ENCODE data around the gene KIF24. TPM values are rescaled to one million over a fixed set of nuclear protein-coding genes. Genes with fewer than 3 reads are reported as not detected.
A peak's percentile ranks its signal among the peaks of the same experiment; 100 is the strongest.

Gene KIF24
- total RNA-seq, 4 donors from 2014 or later, result 0.42 to 1.5 (median 0.62) TPM

GRCh38 chr9:34347800-34348158, 18.7 kb upstream of the KIF24 start:
- Histone ChIP-seq H3K4me3 (no peak overlapping the region), H3K4me1 (peaks cover 13 to 50% (median 48%) of the 10 kb centered on the region in 4 donors), H3K9me3 (no peaks in the 10 kb centered on the region), H3K27me3 (no peaks in the 10 kb centered on the region), H3K27ac (replicated peaks in 1 of 4) (peak overlapping the region in 2 of 4 donors; percentile 67 to 77), H3K36me3 (peaks cover 0 to 20% (median 5%) of the 10 kb centered on the region in 4 donors)
- intact Hi-C loops (cut with DNase I), result no loop called here
- DNase-seq (ENCODE audit: extremely low spot score), result no peak
- TF ChIP-seq EP300 (IDR thresholded peaks at IDR 0.05) (no peak), POLR2A (IDR thresholded peaks at IDR 0.05; ENCODE audit: low read depth) (no peak), POLR2AphosphoS5 (IDR thresholded peaks at IDR 0.05) (no peak)
- TF ChIP-seq, protein P1, sequence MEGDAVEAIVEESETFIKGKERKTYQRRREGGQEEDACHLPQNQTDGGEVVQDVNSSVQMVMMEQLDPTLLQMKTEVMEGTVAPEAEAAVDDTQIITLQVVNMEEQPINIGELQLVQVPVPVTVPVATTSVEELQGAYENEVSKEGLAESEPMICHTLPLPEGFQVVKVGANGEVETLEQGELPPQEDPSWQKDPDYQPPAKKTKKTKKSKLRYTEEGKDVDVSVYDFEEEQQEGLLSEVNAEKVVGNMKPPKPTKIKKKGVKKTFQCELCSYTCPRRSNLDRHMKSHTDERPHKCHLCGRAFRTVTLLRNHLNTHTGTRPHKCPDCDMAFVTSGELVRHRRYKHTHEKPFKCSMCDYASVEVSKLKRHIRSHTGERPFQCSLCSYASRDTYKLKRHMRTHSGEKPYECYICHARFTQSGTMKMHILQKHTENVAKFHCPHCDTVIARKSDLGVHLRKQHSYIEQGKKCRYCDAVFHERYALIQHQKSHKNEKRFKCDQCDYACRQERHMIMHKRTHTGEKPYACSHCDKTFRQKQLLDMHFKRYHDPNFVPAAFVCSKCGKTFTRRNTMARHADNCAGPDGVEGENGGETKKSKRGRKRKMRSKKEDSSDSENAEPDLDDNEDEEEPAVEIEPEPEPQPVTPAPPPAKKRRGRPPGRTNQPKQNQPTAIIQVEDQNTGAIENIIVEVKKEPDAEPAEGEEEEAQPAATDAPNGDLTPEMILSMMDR (IDR thresholded peaks at IDR 0.05), result no peak

- no peaks in the 10 kb centered on the region for H3K27me3 ChIP-seq
- DNase-seq (ENCODE audit: extremely low spot score), result no peak
- H3K4me1 ChIP-seq, result peaks cover 13 to 56% (median 54%) of the 10 kb centered on the region in 4 donors
- peak overlapping the region in 3 of 4 donors; percentile 67 to 80 (median 77) for H3K27ac ChIP-seq (replicated peaks in 1 of 4)
- H3K9me3 ChIP-seq, result no peaks in the 10 kb centered on the region
- no peak overlapping the region for H3K4me3 ChIP-seq
- intact Hi-C loops (cut with DNase I), result no loop called here
- H3K36me3 ChIP-seq, result peaks cover 0 to 26% (median 8%) of the 10 kb centered on the region in 4 donors
- WGBS, result 87% methylated on average over 15 of the region's 15 CpGs
- no peak for TF ChIP-seq EP300 (IDR thresholded peaks at IDR 0.05)
- TF ChIP-seq POLR2AphosphoS5 (IDR thresholded peaks at IDR 0.05), result no peak
- TF ChIP-seq POLR2A (IDR thresholded peaks at IDR 0.05; ENCODE audit: low read depth), result no peak
- TF ChIP-seq, protein P1 (IDR thresholded peaks at IDR 0.05), result no peak
These were observed 18.1 kb upstream of the KIF24 start for GRCh38 chr9:34346873-34347799.

GRCh38 chr9:34343605-34344004, 14.5 kb upstream of the KIF24 start:
- no peak for DNase-seq (ENCODE audit: extremely low spot score)
- Histone ChIP-seq H3K9me3 (no peaks in the 10 kb centered on the region), H3K36me3 (peaks cover 6 to 54% (median 30%) of the 10 kb centered on the region in 4 donors), H3K4me1 (peaks cover 13 to 66% (median 65%) of the 10 kb centered on the region in 4 donors), H3K27me3 (no peaks in the 10 kb centered on the region), H3K4me3 (no peak overlapping the region), H3K27ac (replicated peaks in 1 of 4) (peak overlapping the region; percentile 58 to 80 (median 72))
- TF ChIP-seq EP300 (IDR thresholded peaks at IDR 0.05), result no peak
- intact Hi-C loops (cut with DNase I), result no loop called here
- 67% methylated on average over 1 of the region's 1 CpG for WGBS

- WGBS, result 60% methylated on average over 5 of the region's 5 CpGs
- intact Hi-C loops (cut with DNase I), result no loop called here
- H3K27ac ChIP-seq (replicated peaks in 1 of 4), result peak overlapping the region; percentile 58 to 80 (median 72)
- no peaks in the 10 kb centered on the region for H3K27me3 ChIP-seq
- no peaks in the 10 kb centered on the region for H3K9me3 ChIP-seq
- H3K4me3 ChIP-seq, result no peak overlapping the region
- H3K4me1 ChIP-seq, result peaks cover 13 to 66% (median 65%) of the 10 kb centered on the region in 4 donors
- H3K36me3 ChIP-seq, result peaks cover 7 to 56% (median 33%) of the 10 kb centered on the region in 4 donors
- TF ChIP-seq POLR2AphosphoS5 (IDR thresholded peaks at IDR 0.05), result peak; percentile 40 to 77
- no peak for TF ChIP-seq POLR2A (IDR thresholded peaks at IDR 0.05; ENCODE audit: low read depth)
- no peak for DNase-seq (ENCODE audit: extremely low spot score)
These were observed 14.0 kb upstream of the KIF24 start for GRCh38 chr9:34343090-34343489.

DNA sequence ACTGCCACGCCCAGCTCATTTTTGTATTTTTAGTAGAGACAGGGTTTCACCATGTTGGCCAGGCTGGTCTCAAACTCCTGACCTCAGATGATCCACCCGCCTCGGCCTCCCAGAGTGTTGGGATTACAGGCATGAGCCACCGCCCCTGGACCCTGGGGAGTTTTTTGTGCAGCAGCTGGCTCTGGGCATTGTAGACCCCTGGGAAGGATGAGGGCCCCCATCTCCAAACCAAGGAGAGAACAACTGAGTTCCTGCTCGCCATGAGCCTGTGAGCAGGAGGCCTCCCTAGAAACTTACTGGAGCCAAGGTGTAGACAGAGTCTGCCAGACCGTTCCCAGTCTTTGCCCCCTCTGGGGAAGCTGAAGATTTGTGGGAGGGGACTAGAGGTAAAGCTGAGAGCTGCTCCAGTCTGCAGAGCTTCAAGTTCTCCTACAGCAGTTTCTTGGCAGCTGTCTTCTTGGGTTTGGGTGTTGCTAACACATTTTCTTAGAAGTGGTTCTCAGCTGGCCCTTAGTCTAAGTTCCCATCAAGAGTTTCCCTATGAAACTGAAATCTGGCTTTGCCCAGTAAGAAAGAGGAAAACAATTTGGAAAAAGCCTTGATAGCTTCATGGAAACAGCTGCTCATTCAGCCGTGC, 12.7 kb upstream of the KIF24 start:
- Histone ChIP-seq H3K27ac (replicated peaks in 1 of 4) (peak overlapping the region; percentile 58 to 80 (median 72)), H3K27me3 (no peaks in the 10 kb centered on the region), H3K4me3 (no peak overlapping the region), H3K9me3 (no peaks in the 10 kb centered on the region), H3K4me1 (peaks cover 13 to 57% (median 56%) of the 10 kb centered on the region in 4 donors), H3K36me3 (peaks cover 7 to 56% (median 33%) of the 10 kb centered on the region in 4 donors)
- no peak for TF ChIP-seq EP300 (IDR thresholded peaks at IDR 0.05)
- no peak for TF ChIP-seq POLR2A (IDR thresholded peaks at IDR 0.05; ENCODE audit: low read depth)
- no peak for TF ChIP-seq POLR2AphosphoS5 (IDR thresholded peaks at IDR 0.05)
- TF ChIP-seq, protein P1 (IDR thresholded peaks at IDR 0.05), result no peak
- WGBS, result 76% methylated on average over 6 of the region's 7 CpGs
- intact Hi-C loops (cut with DNase I), result no loop called here
- DNase-seq (ENCODE audit: extremely low spot score), result no peak

All from esophagus muscularis mucosa (tissue), 4 donors.